ENCODE results near the gene DUSP15.
"Not testable (repeated sequence)": the region's sequence is repeated elsewhere in the genome, so short reads cannot be mapped to it uniquely, and the experiment has no call there.

Gene DUSP15

DNA sequence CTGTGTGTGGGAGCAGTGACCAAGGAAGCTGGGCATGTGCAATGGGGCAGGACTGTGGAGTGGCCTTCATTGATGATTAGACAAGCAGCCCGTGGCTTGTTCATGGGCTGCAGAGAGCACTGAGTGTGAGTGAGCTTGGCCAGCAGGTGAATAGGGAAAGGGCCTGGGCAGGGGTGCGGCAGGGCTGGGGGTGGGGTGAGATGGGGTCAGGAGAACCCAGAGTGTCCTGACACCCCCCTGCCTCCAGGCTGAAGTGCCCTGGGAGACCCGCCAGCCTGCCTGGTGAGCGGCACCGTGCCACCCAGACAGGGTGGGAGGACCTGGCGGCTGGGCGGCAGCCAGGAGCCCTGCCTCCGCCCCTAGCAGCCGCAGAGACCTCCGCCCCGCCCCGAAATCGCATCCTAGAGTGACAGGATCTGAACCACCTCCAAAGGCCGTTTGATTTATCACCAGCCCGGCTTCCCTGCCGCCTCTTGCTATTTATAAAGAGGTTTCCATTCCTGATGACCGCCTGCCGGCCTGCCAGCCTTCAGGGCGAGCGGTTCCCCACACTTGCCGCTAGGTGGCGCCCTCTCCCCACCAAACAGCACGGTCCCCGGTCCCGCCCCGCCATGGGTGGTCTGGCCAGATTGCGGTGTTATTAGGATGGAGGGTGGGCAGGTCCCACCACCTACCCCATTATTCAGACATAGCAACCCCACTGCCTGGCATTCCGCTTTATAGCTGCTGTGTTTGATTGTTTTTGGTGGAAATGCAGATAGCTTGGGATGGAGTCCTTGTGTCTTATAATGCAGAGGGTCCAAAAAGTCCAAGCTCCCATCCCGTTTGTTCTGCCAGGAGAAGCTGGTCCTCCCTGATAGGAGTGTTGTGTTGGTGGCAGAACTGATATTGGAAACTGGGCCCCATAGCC is 47.7 kb downstream of the DUSP15 start:
- peak; percentile 60 for DNase-seq (ENCODE audit: low spot score)

DNA sequence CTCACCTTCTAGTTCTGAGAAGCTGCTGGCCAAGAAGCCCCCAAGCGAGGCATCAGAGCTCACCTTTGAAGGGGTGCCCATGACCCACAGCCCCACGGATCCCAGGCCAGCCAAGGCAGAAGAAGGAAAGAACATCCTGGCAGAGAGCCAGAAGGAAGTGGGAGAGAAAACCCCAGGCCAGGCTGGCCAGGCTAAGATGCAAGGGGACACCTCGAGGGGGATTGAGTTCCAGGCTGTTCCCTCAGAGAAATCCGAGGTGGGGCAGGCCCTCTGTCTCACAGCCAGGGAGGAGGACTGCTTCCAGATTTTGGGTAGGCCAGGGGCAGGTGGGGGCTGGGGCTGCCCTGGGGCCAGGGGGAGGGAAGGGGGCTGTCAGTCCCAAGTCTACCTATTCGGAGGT is 48.9 kb downstream of the DUSP15 start:
- DNase-seq (ENCODE audit: low spot score), result no peak

DNA sequence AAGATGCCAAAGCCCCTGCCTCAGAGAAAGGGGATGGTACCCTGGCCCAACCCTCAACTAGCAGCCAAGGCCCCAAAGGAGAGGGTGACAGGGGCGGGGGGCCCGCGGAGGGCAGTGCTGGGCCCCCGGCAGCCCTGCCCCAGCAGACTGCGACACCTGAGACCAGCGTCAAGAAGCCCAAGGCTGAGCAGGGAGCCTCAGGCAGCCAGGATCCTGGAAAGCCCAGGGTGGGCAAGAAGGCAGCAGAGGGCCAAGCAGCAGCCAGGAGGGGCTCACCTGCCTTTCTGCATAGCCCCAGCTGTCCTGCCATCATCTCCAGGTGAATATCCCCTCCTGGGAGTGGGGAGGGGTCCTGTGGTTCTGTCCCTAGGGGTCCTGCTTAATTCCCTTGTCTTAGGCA is 50.1 kb downstream of the DUSP15 start:
- DNase-seq (ENCODE audit: low spot score), result no peak

DNA sequence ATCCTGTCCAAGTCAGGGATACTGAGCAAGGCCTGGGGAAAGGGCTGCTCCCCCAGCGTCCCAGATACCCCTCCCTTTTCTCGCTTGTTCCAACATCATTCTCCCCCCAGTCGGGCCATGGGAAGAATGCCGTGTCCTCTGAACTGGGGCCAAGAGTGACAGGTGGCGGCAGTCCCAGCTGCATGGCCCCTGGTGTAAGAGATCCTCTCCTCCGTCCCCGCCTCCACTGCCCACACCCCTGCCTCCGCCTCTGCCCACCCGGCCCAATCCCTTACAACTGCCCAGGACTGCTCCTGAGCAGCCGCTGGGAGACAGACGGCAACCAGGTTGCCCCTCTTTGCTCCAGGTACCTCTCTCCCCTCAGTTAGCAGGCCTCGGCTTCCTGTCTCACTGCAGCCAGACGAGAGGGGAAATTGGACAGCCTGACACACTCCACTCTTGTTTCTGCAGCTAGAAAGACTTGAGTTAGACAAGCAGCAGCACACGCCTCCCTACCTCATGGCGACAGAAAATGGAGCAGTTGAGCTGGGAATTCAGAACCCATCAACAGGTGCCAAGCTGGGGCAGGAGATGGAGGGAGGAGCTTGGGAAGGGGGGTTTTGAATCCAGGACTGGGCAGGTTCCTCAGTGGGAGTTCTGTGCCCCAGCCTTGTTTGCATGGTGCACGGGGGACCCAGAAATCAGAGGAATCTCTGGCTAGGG is 51.1 kb downstream of the DUSP15 start, which contains the start of gene MYLK2:
TSS of gene MYLK2 (plus strand) at position 274 of the 702 bp plus-strand sequence. CDS start at position 499, 225 bp downstream.
- no peak for DNase-seq (ENCODE audit: low spot score)

DNA sequence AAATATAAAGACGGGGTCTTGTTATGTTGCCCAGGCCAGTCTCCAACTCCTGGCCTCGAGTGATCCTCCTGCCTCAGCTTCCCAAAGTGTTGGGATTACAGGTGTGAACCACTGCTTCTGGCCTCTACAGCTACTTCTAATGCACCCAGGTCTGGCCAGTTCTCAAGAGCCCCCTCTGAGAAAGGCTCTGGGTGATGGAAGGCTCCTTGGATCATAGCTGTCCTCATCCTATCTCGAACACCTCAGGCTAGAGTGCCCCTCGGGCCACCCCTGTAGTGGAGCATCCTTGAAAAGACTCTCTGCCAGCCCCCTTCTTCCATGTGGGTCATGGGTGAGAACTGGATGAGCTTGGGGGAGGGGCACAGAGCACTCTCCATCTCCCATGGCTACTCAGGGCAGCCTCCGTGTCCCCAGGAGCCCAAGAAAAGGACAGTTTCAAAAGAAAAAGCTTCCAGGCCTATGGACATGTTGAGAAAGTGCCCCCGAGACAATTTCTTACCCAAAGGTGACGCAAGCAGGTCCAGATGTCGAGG is 51.9 kb downstream of the DUSP15 start:
- no peak for DNase-seq (ENCODE audit: low spot score)

DNA sequence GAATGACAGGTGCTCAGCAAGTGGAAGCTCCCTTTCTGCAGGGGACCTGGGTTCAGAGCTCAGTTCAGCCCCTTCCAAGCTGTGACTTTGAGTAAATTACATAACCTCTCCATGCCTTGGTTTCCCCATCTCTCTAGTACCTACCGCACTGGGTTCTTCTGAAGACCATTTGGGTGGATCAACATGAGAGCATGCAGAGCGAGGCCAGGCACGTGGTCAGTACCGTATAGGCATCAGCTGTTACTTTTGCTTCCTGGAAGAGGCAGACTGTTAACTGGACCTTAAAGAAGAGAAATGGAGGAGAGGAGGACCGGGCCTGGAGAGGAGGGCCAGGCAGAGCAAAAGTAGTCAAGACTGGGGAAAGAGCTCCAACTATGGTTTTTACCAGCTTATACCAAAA is 52.9 kb downstream of the DUSP15 start:
- no peak for DNase-seq (ENCODE audit: low spot score)

DNA sequence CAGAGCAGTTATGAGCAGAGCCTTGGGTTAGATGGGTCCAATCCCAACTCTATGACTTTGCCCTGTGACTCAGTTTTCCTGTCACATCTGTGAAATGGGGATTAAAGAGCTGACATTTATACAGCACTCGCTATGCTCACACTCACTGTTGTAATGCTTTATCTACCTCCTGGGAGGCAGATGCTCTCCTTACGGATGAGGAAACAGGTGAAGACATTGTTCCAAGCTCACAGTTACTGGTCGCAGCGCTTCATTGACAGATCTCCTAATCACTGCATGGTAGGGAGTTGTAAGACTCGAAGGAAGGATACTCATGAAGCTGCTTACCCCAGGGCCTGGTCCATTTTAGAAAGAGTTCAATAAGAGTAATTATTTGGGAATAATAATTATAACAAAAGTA is 54.1 kb downstream of the DUSP15 start:
- DNase-seq (ENCODE audit: low spot score), result no peak

DNA sequence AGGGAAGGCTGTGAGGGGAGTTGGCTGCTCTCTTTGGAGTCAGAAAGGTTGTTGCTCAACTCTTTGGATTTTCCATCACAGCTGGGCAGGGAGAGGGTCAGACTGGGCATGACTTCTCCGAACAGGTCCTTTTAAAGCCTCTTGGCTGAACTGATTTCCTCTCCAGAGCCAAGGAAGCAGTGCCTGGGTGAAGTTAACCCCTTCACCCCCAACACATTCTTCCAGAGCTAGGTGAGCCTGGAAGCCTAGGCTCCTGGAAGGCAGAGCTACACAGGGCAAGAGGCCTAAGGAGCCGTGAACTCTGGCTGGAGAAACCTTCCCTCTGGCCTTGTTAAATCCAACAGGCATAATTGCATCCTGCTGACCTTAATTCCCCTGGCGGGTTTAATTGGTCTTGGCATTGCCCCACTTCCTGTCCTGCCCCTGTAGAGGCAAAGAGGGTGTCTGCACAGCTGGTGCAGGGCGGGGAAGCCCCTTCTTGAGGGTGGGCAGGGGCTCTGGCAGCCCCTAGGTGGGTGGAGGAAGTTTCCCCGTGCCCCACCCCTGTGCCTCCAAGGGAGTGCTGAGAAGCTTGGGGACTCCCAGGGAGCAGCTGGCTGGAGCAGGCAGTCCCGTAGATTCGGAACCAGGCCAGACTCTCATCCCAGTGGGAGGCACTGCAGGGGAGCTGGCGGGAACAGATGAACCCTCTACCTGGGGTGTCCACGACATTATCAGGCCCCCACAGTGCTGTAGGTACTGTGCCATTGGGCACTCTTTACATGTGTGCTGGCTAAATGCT is 54.7 kb downstream of the DUSP15 start:
- DNase-seq (ENCODE audit: low spot score), result no peak

DNA sequence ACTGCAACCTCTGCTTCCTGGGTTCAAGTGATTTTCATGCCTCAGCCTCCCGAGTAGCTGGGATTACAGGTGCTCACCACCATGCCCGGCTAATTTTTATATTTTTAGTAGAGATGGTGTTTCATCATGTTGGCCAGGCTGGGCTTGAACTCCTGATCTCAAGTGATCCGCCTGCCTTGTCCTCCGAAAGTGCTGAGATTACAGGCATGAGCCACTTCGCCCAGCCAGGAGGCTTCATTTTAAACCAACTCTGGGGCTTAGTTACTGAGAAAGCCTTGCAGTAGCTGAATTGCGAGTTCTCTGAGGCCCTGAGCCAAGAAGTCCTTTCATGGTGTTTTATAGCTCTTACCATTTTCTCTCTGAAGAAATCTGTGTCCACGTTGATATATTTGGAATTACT is 56.2 kb downstream of the DUSP15 start:
- DNase-seq (ENCODE audit: low spot score), result not testable (repeated sequence)

DNA sequence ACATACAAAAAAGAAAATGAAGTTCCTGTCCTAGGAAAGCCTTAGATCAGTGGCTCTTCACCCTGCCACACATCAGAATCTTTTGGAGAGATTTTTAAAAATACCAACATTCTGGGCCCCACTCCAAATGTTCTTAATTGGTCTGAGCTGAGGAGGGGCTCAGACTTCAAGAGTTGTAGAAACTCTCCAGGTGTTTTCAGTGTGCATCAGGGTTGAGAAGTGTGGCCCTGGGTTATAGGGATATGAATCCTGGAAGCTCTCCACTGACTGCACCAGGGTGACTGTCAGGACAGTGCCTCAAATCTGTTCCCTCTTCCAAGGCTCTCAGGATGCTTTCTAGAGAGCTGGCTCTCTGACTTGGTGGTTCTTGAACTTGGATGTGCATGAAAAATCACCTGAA is 56.7 kb downstream of the DUSP15 start:
- no peak for DNase-seq (ENCODE audit: low spot score)

DNA sequence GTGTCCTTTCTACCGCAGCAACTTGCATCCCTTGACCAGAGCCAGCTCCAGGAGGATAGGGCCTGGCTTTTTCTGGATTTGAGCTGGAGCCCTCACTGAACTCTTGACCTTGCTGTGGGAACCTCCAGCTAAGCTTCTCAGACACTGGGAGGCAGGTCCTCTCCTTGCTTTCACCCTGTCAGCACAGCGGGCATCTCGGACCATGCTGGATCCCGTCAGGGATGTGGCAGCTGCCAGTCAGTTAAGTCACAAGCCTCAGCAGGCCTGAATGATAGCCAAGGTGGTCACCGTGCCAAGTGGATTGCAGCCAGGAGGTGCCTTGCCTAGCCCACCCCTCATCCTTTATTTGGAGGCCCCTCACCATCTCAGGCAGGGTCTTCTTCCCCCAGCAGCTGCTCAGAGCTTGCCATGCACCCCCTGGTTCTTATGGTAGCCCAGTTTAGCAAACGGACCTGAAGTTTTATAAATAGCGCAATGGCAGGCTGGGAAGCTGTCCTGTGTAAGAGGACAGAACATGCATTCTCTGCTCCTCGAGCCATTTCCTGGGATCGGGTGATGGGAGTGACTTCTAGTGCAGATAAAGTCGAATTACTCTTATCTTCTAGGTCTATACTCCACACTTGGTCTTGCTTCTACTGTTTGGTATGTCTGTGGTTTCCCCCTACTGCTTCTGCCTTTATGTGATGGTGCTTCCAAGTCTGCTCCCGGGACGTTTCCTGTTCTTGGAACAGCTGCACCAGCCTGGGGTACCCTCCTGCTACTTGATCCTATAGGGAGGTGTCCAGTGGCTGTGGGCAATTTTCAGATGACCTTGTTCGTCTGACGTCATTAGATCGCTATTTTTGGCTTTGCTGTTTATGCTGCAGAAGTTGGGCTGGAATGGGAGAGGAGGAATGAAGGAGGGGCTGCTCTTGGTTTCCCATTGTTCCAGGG is 58.3 kb downstream of the DUSP15 start:
- no peak for DNase-seq (ENCODE audit: low spot score)

DNA sequence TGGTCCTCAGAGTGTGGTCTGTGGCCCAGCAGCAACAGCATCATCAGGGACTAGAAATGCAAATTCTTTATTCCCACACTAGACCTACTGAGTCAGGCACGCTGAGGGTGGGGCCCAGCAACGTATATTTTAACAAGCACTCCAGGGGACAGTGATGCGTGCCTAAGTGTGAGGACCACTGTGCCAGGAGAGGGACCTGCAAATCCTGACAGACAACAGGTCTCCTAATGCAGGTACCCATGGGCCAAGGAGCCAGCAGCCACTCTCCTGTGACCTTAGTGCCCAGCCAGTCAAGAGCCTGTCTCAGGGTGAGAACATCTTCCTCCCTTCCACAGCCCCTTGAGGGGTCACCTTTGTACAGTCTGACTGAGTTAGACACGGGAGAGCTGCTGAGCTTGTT is 59.1 kb downstream of the DUSP15 start:
- DNase-seq (ENCODE audit: low spot score), result no peak
